GM12874 (cell line): ENCODE measurements around the gene MLLT3.

ENCODE experiments used
- TF ChIP-seq, protein P1 (sequence below): IDR thresholded peaks from 2 replicates; pipeline ENCODE4 v1.5.1; 2011; ENCODE audit warnings: low read depth, mild to moderate bottlenecking, control low read depth, low read length, moderate library complexity; ENCODE audit not compliant: insufficient read depth

The MLLT3 gene

DNA sequence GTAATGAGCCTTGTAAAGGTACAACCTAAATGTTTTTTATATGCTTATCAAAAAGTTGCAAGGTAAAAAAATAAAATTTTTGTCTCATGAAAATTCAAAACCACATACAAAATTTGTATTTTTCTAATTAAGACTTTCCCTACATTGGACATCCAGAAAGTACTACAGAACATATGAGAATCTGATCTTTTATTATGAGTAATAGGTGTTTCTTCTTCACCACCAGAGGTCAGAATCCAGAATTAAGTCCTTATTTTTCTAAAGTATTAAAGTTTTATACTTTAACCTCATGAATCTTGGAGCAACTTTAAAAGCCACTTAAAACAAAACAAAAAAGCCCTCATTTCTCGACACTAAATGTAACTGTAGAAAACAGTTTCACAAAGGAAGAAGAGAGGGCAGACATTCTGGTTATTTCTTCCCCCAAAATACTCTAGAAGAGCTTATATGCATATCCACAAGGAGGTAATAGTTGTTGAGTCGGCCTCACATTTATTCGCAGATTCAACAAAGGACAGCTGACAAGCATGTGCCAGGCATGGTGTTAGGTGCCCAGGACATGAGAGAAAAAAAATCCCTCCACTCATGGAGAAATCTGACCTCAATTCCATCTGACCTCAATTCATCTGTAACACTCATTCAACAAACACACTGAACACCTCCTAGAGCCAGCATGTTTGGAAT is 69.3 kb downstream of the MLLT3 start:
- TF ChIP-seq, protein P1, sequence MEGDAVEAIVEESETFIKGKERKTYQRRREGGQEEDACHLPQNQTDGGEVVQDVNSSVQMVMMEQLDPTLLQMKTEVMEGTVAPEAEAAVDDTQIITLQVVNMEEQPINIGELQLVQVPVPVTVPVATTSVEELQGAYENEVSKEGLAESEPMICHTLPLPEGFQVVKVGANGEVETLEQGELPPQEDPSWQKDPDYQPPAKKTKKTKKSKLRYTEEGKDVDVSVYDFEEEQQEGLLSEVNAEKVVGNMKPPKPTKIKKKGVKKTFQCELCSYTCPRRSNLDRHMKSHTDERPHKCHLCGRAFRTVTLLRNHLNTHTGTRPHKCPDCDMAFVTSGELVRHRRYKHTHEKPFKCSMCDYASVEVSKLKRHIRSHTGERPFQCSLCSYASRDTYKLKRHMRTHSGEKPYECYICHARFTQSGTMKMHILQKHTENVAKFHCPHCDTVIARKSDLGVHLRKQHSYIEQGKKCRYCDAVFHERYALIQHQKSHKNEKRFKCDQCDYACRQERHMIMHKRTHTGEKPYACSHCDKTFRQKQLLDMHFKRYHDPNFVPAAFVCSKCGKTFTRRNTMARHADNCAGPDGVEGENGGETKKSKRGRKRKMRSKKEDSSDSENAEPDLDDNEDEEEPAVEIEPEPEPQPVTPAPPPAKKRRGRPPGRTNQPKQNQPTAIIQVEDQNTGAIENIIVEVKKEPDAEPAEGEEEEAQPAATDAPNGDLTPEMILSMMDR, result no peak

DNA sequence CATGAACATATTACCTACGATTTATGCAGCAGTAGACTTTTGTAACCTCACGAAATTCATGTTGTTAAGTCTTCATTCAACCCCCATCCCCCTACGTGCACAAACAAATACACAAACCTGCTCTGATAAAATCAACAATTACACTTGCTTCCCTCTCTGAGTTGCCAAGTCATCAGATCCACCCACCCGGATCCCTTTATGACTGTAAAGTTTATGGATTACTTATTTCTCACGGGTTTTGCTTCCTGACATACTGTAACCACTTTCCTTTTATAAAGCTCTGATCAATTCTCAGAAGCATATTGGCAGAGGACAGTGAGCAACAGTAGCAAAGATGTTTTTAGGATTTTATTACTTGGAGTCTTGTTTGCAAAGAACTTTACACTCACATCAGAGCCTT is 70.5 kb downstream of the MLLT3 start:
- TF ChIP-seq, protein P1, result no peak

DNA sequence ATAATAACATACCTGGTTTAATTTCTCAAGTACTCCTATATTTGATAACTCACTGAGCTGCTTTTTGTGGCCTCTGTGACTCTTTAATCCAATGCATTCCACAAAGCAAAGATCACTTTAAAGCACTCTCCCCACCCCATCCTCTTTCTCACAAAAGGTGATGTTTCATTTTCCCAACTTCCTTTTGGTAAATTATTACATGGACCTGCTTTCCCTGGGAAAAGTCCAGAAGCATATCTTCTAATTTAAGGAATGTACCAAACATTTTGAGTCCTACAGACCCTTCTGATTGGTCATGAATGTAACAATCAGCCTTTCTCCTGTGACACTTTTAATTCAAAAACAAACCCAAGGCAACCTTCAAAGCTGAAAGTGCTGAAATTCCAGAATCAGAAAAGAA is 71.1 kb downstream of the MLLT3 start:
- TF ChIP-seq, protein P1, result no peak

DNA sequence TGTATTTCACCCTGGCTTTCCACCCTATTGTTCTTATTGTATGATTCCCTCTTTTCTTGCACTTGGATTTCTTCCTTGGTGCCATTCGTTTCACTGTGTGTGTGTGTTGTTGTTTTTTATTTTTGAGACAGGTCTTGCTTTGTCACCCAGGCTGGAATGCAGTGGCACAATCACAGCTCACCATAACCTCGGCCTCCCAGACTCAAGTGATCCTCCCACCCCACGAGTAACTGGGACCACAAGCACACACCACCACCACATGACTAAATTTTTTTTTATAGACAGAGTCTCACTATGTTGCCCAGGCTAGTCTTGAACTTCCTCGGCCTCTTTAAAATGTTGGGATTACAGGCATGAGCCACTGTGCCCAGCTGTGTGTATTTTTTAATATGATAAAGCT is 72.0 kb downstream of the MLLT3 start:
- TF ChIP-seq, protein P1, result no peak

DNA sequence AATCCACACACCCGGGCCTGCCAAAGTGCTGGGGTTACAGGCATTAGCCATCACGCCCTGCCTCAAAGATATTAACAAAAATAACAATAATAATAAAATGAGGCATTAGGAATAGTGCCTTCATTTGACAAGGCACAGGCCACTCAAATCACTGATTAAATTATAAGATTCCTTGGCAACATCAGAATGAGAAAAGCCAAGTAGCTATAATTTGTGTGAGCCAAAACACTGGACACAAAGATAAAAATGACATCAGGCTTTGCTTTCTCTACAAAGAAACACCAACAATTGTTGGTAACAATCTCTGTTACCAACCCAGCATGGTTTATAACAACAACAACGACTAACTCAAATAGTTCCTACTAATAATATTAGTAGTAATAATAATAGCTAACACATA is 73.2 kb downstream of the MLLT3 start:
- TF ChIP-seq, protein P1, result no peak

DNA sequence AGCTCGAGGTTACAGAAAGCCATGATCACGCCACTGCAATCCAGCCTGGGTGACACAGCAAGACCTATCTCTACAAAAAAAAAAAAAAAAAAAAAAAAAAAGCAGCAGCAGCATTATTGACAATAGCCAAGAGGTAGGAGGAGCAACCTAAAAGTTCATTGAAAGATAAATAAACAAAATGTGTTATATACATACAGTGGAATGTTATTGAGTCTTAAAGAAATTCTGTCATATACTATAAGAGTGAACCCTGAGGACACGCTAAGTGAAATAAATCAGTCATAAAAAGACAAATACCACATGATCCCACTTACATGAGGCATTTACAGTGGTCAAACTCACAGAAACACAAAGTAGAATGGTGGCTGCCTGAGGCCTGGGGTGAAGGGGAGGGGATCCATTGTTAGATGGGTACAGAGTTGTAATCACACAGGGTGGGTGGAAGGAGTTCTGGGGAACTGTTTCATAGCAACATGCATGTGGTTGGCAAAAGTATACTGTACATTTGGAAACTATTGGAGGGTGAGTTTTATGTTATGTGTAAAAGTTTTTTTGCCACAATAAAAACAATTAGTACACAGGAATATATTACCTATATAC is 77.2 kb downstream of the MLLT3 start:
- TF ChIP-seq, protein P1, result no peak

DNA sequence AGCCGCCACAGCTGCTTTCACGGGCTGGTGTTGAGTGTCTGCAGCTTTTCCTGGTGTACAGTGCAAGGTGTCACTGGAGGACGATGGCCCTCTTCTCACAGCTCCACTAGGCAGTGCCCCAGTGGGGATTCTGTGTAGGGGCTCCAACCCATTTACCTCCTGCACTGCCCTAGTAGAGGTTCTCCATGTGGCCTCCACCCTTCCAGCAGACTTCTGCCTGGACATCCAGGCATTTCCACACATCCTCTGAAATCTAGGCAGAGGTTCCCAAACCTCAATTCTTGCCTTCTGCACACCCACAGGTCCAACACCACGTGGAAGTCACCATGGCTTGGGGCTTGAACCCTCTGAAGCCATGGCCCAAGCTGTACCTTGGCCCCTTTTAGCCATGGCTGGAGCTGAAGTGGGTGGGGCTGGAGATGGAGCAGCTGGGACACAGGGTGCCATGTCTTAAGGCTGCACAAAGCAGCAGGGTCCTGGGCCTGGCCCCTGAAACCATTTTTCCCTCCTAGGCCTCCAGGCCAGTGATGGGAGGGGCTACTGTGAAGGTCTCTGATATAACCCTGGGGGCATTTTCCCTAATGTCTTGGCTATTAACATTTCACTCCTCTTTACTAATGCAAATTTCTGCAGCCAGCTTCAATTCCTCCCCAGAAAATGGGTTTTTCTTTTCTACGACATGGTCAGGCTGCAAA is 82.0 kb downstream of the MLLT3 start:
- TF ChIP-seq, protein P1, result no peak
